ENCODE data around the gene CNIH4.
"Not testable (repeated sequence)": the region's sequence is repeated elsewhere in the genome, so short reads cannot be mapped to it uniquely, and the experiment has no call there.

The CNIH4 gene

DNA sequence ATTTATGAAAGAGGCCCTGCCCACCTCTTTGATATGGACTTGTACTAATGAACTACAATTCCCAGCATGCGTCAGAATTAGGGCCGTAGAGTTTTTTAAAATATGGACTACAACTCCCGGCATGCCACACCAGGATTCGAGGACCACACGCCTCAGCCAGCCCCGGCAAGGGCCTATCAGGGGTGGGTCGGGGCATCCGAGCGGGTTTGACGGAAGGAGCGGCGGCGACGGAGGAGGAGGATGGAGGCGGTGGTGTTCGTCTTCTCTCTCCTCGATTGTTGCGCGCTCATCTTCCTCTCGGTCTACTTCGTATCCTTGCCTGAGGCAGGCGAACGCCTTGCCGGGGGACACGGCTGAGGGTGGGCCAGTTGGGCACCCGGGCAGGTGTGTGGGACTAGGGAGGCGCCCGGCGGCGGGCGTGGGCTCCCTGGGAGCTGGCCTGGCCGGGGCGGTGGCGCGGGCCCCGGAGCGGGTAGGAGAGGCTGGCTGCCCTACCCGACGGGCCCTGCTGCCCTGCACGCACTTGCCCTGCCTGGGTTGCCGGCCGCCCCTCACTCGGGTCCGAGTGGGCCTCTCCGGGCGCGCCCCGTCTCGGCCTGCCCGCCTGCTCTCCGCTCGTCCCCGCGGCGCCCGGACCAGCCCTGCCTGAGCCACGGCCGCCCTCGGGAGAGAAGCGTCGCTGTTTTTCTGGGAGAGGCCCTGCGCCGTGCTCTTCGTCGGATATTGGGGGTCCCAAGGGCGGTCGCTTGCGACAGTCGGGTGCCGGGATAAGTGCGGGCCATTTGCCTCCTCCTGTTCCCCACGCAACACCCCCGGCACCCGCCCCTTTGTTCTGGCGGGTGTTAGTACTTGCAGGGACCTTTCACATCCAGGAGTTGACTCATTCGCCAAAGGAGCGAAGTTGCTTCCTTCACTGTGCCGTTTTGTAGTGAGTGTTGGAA is at the start of gene CNIH4:
Gene CNIH4 (plus strand): TSS at position 195 of the 941 bp plus-strand sequence. CDS start 46 bp downstream, at position 241.
- in situ Hi-C loops (cut with MboI; ENCODE audit: low sequenced_read_pairs) = no loop called here

DNA sequence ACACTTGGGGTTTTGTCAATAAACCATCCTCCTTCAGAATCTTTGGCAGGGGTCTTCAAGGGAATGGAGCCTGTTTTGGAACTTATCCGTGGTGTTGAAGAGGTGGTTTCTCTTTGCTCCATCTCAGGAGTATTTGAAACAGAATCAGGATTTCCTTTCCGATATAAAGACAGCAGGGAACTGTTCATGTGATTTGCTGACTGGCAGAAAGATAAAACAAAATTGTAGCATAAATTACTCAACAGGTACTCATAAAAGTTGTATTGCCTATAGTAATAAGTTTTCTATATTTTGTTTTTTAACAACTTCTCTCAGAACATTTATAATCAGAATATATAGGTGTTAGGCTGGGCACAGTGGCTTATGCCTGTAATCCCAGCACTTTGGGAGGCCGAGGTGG is 48.6 kb upstream of the CNIH4 start:
- in situ Hi-C loops (cut with MboI; ENCODE audit: low sequenced_read_pairs) = no loop called here

DNA sequence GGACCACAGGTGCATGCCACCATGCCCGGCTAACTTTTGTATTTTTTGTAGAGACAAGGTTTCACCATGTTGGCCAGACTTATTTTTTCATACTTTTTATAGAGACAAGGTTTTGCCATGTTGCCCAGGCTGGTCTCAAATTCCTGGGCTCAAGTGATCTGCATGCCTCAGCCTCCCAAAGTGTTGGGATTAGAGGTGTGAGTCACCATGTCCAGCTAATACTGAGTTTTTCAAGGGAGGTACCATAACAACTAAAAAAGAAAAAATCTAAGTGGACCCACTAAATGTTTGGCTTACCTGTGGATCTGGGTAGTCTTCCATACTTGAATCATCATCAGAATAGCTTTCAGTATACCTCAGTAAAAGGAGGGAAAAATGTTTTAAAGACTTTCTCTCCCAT is 45.2 kb upstream of the CNIH4 start:
- in situ Hi-C loops (cut with MboI; ENCODE audit: low sequenced_read_pairs) = not testable (repeated sequence)

DNA sequence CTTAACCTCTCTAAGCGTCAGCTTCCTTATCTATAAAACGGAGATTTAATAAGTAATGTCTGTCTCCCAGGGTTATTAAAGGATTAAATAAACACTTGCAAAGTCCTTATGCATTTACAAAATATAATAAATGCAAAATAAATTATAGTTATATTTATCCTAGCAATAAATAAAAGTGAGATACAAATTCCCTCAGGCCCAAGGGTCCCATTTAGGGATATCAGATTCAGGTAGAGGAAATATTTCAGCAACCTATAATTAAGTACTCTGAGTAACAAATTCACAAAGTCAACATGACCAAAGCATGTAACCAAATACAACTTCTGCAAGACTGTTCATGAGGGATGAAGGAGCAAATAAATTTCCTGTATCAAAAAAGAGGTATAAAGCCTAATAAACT is 44.7 kb upstream of the CNIH4 start:
- in situ Hi-C loops (cut with MboI; ENCODE audit: low sequenced_read_pairs) = no loop called here

DNA sequence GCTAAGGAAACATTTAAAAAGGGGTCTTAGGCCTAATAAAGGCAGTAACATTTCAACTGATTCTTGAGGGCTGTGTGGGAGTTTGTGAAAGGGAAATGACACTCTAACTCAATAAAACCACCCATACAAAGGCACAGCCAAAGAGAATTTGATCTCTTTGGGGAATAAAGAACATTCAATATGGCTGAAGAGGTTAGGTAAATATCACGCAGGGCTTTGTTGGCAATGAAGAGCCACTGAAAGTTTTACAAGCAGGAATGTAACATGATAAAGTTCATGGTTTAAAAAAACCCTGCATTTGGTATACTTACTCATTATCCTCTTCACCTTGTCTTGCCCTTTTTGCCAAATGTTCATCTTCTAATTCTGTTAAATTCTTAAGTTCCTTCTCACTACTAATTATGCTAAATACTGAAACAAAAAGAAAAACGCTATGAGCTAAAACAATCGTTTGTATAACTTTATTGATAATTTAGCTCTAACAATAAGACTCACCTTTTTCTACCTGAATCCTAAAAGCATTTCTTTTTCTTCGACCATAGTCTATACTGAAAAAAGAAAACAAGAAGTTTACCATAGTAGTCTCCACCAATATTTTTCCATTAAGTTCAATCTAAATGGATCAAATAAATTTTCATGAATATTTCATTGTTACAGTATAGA is 39.2 kb upstream of the CNIH4 start:
- in situ Hi-C loops (cut with MboI; ENCODE audit: low sequenced_read_pairs) = no loop called here

DNA sequence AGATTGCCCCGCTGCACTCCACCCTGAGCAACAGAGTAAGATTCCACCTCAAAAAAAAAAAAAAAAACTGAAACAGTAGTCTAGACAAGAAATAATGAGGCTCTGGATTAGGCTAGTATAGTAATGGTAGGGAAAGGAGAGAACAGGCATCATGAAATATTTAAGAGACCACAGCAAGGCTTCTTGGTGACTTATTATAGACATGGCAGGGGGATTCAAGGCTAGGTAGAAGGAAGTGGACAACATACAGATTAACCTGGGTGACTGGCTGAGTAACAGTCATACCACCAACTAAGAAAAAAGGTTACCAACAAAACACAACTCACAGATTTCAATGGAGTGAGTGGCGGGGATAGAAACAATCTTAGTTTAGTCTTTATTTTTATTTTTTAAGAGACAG is 35.0 kb upstream of the CNIH4 start:
- in situ Hi-C loops (cut with MboI; ENCODE audit: low sequenced_read_pairs) = no loop called here

DNA sequence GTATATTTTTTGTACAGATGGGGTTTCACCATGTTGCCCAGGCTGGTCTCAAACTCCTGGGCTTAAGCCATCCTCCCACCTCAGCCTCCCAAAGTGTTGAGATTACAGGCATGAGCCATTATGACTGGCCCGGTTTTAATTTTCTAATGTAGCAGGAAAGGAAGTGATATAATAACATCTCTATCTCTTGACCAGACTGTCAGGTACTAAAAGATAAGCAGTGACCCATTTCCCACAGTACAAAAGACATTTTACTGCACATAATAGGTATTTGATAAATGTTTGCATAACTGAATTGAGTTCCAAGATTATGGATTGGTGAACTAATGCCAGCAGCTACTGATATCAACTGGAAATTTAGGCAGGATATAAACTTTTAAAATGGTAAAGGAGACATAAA is 30.7 kb upstream of the CNIH4 start:
- in situ Hi-C loops (cut with MboI; ENCODE audit: low sequenced_read_pairs) = no loop called here

DNA sequence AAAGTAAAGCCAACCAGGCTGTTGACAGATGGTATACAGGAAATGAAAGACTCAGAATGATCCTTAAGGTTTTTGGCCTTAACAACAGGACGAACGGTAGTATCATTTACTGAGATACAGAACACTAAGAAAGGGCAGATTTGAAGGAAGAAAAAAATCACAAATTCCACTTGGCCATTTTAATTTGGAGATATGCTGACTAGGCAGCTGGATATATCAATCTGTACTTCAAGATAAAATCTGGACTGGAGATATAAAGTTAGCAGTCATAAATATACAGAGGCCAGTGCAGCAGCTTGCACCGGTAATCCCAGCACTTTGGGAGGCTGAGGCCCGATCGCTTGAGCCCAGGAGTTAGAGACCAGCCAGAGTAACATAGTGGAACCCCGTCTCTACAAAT is 28.0 kb upstream of the CNIH4 start:
- in situ Hi-C loops (cut with MboI; ENCODE audit: low sequenced_read_pairs) = no loop called here

DNA sequence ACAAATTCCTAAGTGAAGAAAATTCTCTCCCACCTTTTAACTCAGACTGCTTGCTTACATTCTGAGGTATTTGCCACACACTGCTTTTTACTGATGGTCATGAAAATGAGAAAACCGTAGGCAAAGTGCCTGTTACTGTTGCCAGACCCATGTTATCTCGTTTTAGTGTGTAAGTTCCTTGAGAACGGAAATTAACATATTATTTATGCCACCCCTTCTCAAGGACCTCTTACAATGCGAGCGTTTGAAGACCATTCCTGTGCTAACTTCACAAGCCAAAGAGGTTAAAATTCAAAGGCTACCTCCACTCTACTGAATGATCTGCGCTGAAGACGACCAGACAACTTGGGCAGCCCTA is 27.2 kb upstream of the CNIH4 start:
- in situ Hi-C loops (cut with MboI; ENCODE audit: low sequenced_read_pairs) = no loop called here

DNA sequence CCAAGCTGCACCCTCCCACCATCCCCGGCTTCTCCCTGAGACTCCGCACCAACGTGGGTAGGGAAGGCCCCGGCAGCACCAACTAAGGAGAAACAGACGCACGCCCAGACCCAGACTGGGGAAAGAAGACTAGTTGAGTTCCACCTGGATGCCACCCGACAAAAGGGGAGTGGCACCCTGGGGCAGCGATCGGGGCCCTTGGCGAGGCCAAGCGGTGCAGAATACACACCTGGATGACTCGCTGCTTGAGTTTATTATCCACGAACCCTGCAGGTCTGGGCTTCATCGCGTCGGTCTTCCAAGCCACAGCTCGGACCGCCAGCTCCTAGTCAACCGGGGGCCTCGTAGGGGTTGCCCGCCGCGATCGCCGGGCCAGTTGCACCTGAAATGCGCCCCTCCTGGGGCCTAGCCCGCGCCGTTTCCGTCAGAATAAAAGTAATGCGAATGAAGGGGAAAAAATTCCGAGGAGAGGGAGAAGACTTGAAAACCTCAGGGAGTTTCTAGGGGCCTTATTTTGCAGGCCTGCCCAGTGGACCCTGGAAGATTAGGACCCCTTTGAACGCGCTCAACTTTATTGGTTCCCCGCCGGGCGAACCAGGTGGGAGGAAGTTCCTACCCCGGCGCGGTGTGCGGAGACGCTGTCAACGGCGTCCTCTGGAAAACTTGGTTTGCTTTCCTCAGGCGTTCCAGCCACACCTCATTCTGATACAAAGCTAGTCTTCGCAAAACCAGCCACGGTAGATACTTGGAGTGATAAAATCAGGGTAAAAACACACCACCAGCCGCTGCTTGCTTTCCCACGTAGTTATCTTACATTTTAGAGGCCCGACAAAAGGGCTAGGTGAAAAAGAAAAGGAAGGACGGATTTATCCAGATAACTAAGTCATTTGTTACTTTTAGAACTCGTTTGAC is 26.6 kb upstream of the CNIH4 start, which contains the start of gene NVL:
Gene NVL (minus strand): TSS at position 331 of the 912 bp plus-strand sequence. CDS start 45 bp downstream, at position 286.
- in situ Hi-C loops (cut with MboI; ENCODE audit: low sequenced_read_pairs) = no loop called here

DNA sequence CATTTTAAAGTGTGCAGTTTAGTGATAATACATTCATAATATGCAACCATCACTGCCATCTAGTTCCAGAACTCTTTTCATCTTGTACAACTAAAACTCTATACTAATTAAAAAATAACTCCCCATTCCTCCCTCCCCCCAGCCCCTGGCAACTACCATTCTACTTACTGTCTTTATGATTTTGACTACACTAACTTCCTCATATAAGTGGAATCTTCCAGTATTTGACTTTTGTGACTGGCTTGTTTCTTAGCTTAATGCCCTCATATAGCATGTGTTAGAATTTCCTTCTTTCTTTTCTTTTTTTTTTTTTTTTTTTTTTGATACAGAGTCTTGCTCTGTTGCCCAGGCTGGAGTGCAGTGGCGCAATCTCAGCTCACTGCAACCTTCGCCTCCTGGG is 25.4 kb upstream of the CNIH4 start:
- in situ Hi-C loops (cut with MboI; ENCODE audit: low sequenced_read_pairs) = no loop called here

DNA sequence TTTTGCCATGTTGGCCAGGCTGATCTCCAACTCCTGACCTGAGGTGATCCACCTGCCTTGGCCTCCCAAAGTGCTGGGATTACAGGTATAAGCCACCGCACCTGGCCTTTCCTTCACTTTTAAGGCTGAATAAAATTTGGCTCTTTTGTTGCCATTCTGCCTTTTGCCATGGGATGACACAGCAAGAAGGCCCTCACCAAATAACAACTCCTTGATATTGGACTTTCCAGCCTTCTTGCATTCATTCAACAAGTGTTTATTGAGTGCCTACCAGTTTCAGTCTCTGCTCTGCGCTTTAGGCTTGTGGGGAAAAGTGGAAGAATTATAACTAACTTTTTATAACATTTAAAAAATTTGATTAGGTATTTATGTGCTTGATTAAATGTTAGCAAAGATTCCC is 24.9 kb upstream of the CNIH4 start:
- in situ Hi-C loops (cut with MboI; ENCODE audit: low sequenced_read_pairs) = no loop called here

DNA sequence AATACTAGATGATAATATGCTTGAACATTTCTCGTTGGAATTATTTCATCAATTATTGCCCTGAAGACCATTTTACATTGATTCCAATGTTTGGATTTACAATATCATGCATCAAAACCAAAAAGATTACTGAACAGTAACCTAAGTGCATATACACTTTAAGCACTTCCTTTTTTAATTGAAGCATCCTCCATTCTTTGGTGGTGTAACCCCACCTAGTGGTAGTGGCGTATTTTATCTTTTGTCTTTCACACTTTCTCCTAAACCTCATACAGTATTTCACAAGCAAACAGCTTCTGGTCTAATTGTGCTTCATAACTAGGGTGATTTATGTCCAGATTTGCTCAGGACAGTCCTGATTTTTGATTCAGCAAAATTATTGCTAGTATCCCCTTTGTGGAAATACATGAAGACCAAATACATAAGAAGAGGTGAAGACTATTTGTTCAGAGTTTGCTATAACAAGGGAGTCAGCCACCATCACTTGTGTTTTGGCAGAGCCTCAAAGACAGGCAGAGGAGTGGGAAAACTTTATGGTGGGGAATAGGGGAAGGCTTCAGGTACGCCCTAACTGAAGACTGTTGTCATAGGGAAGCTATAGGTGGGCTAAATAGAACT is 23.3 kb upstream of the CNIH4 start:
- in situ Hi-C loops (cut with MboI; ENCODE audit: low sequenced_read_pairs) = no loop called here

DNA sequence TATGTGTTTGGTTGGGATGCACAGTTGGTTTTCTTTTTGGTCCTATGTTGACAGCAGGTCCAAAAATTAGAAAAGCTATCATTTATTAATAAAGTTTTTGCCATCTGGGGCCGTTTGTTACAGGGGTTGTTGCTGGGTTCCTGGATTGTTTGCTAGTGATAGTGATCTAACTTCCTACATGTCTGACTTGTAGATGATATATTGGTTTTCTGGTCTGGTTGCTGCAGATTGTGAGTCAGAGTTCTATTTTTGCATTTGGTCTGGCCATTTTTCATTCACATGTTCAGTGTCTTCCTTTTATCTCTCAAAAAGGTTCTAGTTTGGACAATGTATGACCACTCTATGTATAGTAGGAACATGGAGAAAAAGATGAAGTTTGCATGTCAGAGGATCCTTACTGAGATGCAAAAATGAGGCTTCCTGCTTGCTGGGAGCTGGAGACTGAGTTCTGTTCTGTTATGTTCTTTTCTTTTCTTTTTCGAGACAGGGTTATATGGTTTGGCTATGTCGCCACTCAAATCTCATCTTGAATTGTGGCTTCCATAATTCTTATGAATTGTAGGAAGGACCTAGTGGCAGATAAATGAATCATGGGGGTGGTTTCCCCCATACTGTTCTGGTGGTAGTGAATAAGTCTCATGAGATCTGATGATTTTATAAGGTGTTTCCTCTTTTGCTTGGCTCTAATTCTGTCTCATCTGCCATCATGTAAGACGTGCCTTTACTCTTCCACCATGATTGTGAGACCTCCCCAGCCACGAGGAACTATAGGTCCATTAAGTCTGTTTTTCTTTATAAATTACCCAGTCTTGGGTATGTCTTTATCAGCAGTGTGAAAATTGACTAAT is 22.5 kb upstream of the CNIH4 start:
- in situ Hi-C loops (cut with MboI; ENCODE audit: low sequenced_read_pairs) = no loop called here

DNA sequence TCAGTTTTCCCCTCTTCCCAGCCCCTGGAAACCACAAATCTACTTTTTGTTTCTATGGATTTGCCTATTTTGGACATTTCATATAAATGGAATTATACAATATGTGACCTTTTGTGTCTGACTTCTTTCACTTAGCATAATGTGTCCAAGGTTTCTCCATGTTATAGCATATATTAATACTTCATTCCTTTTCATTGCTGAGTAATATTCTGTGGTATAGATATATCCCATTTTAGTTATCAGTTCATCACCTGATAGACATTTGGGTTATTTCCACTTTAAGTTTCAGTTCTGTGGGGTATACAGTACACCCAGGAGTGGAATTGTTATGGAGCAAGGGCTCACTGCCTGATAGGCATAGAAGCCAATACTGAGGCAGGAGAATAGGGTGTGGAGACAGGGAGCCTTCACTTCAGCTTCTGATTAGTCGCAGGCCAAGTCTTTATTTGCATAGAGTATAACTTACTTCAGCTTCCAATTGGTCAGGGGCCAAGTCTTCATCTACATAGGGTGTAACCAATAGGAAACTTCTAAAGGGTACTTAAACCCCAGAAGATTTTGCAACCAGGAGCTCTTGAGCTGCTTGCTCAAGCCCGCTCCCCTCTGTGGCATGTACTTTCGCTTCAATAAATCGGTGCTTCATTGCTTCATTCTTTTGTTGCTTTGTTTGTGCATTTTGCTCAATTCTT is 18.4 kb upstream of the CNIH4 start:
- in situ Hi-C loops (cut with MboI; ENCODE audit: low sequenced_read_pairs) = no loop called here

DNA sequence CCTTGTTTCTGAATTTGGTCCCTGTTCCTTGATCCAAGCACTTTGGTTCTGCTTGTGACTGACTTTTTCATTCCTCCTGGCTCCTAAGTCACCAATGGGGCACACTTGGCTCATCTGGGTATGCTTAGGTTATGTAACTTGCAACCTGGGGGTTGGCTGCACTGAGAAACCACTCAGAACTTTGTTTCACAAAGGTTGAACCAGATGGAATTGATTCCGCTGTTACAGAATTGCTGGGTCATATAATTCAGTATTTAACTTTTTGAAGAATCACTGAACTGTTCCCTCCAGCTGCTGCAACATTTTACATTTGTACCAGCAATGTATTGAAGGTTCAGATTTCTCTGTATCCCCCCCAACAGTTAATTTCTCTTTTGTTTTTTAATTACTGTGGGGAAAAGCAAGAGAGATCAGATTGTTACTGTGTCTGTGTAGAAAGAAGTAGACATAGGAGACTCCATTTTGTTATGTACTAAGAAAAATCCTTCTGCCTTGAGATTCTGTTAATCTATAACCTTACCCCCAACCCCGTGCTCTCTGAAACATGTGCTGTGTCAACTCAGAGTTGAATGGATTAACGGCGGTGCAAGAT is 17.1 kb upstream of the CNIH4 start:
- in situ Hi-C loops (cut with MboI; ENCODE audit: low sequenced_read_pairs) = no loop called here

DNA sequence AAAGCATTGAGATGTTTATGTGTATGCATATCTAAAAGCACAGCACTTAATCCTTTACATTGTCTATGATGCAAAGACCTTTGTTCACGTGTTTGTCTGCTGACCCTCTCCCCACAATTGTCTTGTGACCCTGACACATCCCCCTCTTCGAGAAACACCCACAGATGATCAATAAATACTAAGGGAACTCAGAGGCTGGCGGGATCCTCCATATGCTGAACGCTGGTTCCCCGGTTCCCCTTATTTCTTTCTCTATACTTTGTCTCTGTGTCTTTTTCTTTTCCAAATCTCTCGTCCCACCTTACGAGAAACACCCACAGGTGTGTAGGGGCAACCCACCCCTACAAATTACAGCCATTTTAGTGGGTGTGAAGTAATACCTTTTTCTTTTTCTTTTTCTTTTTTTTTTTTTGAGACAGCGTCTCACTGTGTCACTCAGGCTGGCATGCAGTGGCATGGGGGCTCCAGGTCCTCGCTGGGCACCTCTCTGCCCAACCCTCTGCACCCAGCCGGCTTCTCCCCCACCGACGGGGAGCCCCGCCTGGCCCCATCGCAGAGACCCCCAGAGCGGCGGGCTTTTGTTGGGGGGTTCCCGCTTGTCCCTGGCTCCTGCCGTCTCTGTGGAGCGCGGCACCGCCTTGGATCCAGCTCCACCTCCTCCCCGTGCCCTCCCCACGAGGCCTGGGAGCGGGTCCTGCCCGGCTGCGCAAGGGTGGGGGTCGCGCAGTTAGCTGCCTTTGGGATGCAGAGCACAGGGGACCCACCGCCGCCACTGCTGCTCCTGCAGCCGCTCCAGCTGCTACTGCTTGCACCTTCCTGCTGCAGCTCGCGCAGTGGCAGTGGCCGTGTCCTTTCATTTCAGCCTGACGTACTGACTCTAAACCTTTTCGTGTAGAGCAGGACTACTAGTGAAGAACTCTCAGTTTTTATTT is 16.0 kb upstream of the CNIH4 start:
- in situ Hi-C loops (cut with MboI; ENCODE audit: low sequenced_read_pairs) = not testable (repeated sequence)

DNA sequence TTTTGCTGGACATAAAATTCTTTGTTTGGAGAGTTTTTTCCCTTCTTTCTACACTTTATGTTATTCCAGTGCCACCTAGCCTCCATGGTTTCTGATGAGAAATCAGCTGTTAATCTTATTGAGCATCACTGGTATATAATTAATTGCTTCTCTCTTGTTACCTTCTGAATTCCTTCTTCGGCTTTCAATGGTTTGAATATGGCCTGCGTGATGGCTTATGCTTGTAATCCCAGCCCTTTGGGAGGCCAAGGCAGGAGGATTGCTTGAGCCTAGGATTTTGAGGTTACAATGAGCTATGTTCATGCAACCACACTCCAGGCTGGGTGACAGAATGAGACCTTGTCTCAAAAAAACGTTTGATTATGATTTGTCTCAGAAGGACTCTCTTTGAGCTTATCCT is 13.0 kb upstream of the CNIH4 start:
- in situ Hi-C loops (cut with MboI; ENCODE audit: low sequenced_read_pairs) = no loop called here
